Common myeloid progenitor, CD34-positive (primary cell): ENCODE data around the gene DTNB.

ENCODE experiments used
- CTCF ChIA-PET: fragments of 350-600 bp; sonication (Branson Sonifier 250); formaldehyde crosslinking; loops from one replicate; lab custom pipeline; 2021; ENCODE audit warnings: antibody characterized with exemption; lab: Charles Lee
- POLR2A ChIA-PET: fragments of 350-600 bp; sonication (Branson Sonifier 250); formaldehyde crosslinking; loops from one replicate; lab custom pipeline; 2021; ENCODE audit warnings: antibody characterized with exemption; lab: Charles Lee
- DNase-seq, 3 donors: peaks; one replicate each; pipeline versions ENCODE4 v3.0.0 to v3.0.0-alpha.2; 2013
- H3K27ac ChIP-seq, 2 experiments: 1 replicate in 1 of 2; 2 replicates in 1 of 2; pipeline ENCODE4 v1.7.0; 2013; ENCODE audit warnings: inconsistent platforms in 2 of 2, low read length in 2 of 2, mild to moderate bottlenecking in 2 of 2, low read depth in 1 of 2, moderate library complexity in 1 of 2; ENCODE audit not compliant: severe bottlenecking in 2 of 2, insufficient read depth in 1 of 2, poor library complexity in 1 of 2
- H3K27me3 ChIP-seq, 5 experiments: replicated peaks in 2 of 5; 1 replicate in 3 of 5; 2 replicates in 2 of 5; pipeline versions ENCODE4 v1.6.1 to v1.7.0; 2013; ENCODE audit warnings: low read length in 4 of 5, mild to moderate bottlenecking in 2 of 5, moderate library complexity in 2 of 5, inconsistent platforms in 1 of 5; ENCODE audit not compliant: insufficient read depth in 5 of 5, control insufficient read depth in 4 of 5
- H3K36me3 ChIP-seq, 4 experiments: 1 replicate in 2 of 4; 2 replicates in 2 of 4; pipeline versions ENCODE4 v1.6.1 to v1.7.0; 2013; ENCODE audit warnings: low read length in 3 of 4, control low read depth in 1 of 4, mild to moderate bottlenecking in 1 of 4; ENCODE audit not compliant: control insufficient read depth in 4 of 4, insufficient read depth in 4 of 4
- H3K4me1 ChIP-seq, 4 experiments: 1 replicate in 3 of 4; 2 replicates in 1 of 4; pipeline versions ENCODE4 v1.6.1 to v1.7.1; 2013; ENCODE audit warnings: low read length in 3 of 4, mild to moderate bottlenecking in 3 of 4, control low read depth in 1 of 4, inconsistent platforms in 1 of 4, moderate library complexity in 1 of 4; ENCODE audit not compliant: control insufficient read depth in 4 of 4, insufficient read depth in 4 of 4; ENCODE audit errors: control extremely low read depth in 1 of 4
- H3K4me3 ChIP-seq, 7 experiments: 1 replicate in 4 of 7; 2 replicates in 3 of 7; pipeline versions ENCODE4 v1.5.1 to v1.7.0; 2013; ENCODE audit warnings: mild to moderate bottlenecking in 7 of 7, low read length in 6 of 7, moderate library complexity in 6 of 7, inconsistent platforms in 2 of 7, low read depth in 2 of 7, control low read depth in 1 of 7; ENCODE audit not compliant: insufficient read depth in 4 of 7, control insufficient read depth in 1 of 7; ENCODE audit errors: extremely low read depth in 1 of 7
- H3K9me3 ChIP-seq, 5 experiments: 1 replicate in 4 of 5; 2 replicates in 1 of 5; pipeline versions ENCODE4 v1.6.1 to v1.7.1; 2013; ENCODE audit warnings: low read length in 4 of 5, mild to moderate bottlenecking in 2 of 5, inconsistent platforms in 1 of 5, low read depth in 1 of 5, moderate library complexity in 1 of 5; ENCODE audit not compliant: control insufficient read depth in 4 of 5, insufficient read depth in 2 of 5; ENCODE audit errors: control extremely low read depth in 1 of 5
- WGBS: methylation state at CpG from one replicate; pipeline ENCODE4 v1.1.5; 2013; ENCODE audit not compliant: insufficient coverage; 5-methylcytosine and 5-hydroxymethylcytosine counted together

DTNB gene

GRCh38 chr2:25454824-25455611 is 218.4 kb downstream of the DTNB start:
- POLR2A ChIA-PET = no interaction called here
- Histone ChIP-seq H3K4me1 (no peaks in the 10 kb centered on the region), H3K27me3 (no peaks in the 10 kb centered on the region), H3K27ac (no peak overlapping the region), H3K36me3 (no peaks in the 10 kb centered on the region), H3K9me3 (no peaks in the 10 kb centered on the region), H3K4me3 (no peak overlapping the region)
- DNase-seq = no peak
- 99% methylated on average over 8 of the region's 9 CpGs for WGBS
- CTCF ChIA-PET = interaction anchor here (1.0 kb wide), 2 partner anchors 11 to 12 kb away, joined by 3 read pairs; no protein-coding TSS in a partner anchor

GRCh38 chr2:25453199-25453905 is 220.0 kb downstream of the DTNB start:
- ChIA-PET POLR2A (no interaction called here), CTCF (interaction anchor here (1.2 kb wide), 1 partner anchor 91 kb away, joined by 3 read pairs; no protein-coding TSS in a partner anchor)
- H3K4me3 ChIP-seq = no peak overlapping the region
- H3K36me3 ChIP-seq = no peaks in the 10 kb centered on the region
- H3K27me3 ChIP-seq = no peaks in the 10 kb centered on the region
- no peak for DNase-seq
- WGBS = 100% methylated on average over 3 of the region's 3 CpGs
- no peaks in the 10 kb centered on the region for H3K9me3 ChIP-seq
- no peak overlapping the region for H3K27ac ChIP-seq
- H3K4me1 ChIP-seq = no peaks in the 10 kb centered on the region

- ChIA-PET CTCF (no interaction called here), POLR2A (interaction anchor here (0.6 kb wide), 1 partner anchor 22 kb away, joined by 3 read pairs; no protein-coding TSS in a partner anchor)
- DNase-seq = no peak
- no CpG with 5 or more reads among the region's 6 CpGs for WGBS
- Histone ChIP-seq H3K27ac (no peak overlapping the region), H3K36me3 (peaks cover 0 to 3% (median 0%) of the 10 kb centered on the region in 4 experiments), H3K4me3 (no peak overlapping the region), H3K27me3 (no peaks in the 10 kb centered on the region), H3K9me3 (no peaks in the 10 kb centered on the region), H3K4me1 (no peaks in the 10 kb centered on the region)
Observed at GRCh38 chr2:25448808-25449207, 224.6 kb downstream of the DTNB start.

- ChIA-PET CTCF (no interaction called here), POLR2A (no interaction called here)
- no CpG with 5 or more reads among the region's 1 CpG for WGBS
- Histone ChIP-seq H3K4me3 (no peak overlapping the region), H3K4me1 (no peaks in the 10 kb centered on the region), H3K27ac (no peak overlapping the region), H3K9me3 (no peaks in the 10 kb centered on the region), H3K36me3 (peaks cover 0 to 3% (median 0%) of the 10 kb centered on the region in 4 experiments), H3K27me3 (no peaks in the 10 kb centered on the region)
- DNase-seq = no peak
Observed at GRCh38 chr2:25447018-25447417, 226.4 kb downstream of the DTNB start.

GRCh38 chr2:25446122-25446521 is 227.3 kb downstream of the DTNB start:
- Histone ChIP-seq H3K4me3 (no peak overlapping the region), H3K9me3 (no peaks in the 10 kb centered on the region), H3K27ac (no peak overlapping the region), H3K27me3 (no peaks in the 10 kb centered on the region), H3K4me1 (no peaks in the 10 kb centered on the region), H3K36me3 (peaks cover 0 to 3% (median 0%) of the 10 kb centered on the region in 4 experiments)
- CTCF ChIA-PET = interaction anchor here (0.9 kb wide), 1 partner anchor 9 kb away, joined by 3 read pairs; no protein-coding TSS in a partner anchor
- WGBS = 90% methylated on average over 2 of the region's 4 CpGs
- no peak for DNase-seq
- POLR2A ChIA-PET = interaction anchor here (0.6 kb wide), 1 partner anchor 188 kb away, joined by 5 read pairs; no protein-coding TSS in a partner anchor

GRCh38 chr2:25445464-25445863 is 227.9 kb downstream of the DTNB start:
- H3K9me3 ChIP-seq = no peaks in the 10 kb centered on the region
- CTCF ChIA-PET = interaction anchor here (0.9 kb wide), 1 partner anchor 8 kb away, joined by 3 read pairs; no protein-coding TSS in a partner anchor
- DNase-seq = no peak
- H3K27ac ChIP-seq = no peak overlapping the region
- WGBS = 92% methylated on average over 6 of the region's 8 CpGs
- H3K4me1 ChIP-seq = no peaks in the 10 kb centered on the region
- no peak overlapping the region for H3K4me3 ChIP-seq
- POLR2A ChIA-PET = no interaction called here
- H3K27me3 ChIP-seq = no peaks in the 10 kb centered on the region
- peaks cover 0 to 3% (median 0%) of the 10 kb centered on the region in 4 experiments for H3K36me3 ChIP-seq
